ENCODE results near the gene RPS6KC1.

Gene RPS6KC1

GRCh38 chr1:213049232-213049631 lies 1.8 kb upstream of the RPS6KC1 start:
- TF ChIP-seq, protein P1, sequence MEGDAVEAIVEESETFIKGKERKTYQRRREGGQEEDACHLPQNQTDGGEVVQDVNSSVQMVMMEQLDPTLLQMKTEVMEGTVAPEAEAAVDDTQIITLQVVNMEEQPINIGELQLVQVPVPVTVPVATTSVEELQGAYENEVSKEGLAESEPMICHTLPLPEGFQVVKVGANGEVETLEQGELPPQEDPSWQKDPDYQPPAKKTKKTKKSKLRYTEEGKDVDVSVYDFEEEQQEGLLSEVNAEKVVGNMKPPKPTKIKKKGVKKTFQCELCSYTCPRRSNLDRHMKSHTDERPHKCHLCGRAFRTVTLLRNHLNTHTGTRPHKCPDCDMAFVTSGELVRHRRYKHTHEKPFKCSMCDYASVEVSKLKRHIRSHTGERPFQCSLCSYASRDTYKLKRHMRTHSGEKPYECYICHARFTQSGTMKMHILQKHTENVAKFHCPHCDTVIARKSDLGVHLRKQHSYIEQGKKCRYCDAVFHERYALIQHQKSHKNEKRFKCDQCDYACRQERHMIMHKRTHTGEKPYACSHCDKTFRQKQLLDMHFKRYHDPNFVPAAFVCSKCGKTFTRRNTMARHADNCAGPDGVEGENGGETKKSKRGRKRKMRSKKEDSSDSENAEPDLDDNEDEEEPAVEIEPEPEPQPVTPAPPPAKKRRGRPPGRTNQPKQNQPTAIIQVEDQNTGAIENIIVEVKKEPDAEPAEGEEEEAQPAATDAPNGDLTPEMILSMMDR (IDR thresholded peaks at IDR 0.05; ENCODE audit: low read depth, low read length), result no peak
- no peak for DNase-seq (ENCODE audit: extremely low read depth, low read depth)

GRCh38 chr1:213050745-213051126 lies 305 bp upstream of the RPS6KC1 start:
- TF ChIP-seq, protein P1 (IDR thresholded peaks at IDR 0.05; ENCODE audit: low read depth, low read length), result no peak
- no peak for DNase-seq (ENCODE audit: extremely low read depth, low read depth)

DNA sequence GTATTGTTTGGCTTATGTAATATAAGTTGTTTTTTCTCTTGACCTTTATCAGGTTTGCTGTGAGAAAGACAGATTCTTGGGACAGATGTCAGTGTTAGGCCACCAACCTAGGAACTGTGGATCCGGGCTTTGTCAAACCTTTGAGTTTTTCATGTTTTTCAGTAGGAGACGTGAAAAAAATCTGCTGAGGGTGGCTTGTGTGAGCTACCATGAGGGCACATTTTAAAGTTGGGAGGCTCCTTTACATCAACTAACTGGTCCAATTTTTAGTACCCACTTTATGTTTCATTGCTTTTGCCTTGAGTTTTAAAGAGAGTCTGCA lies 801 bp downstream of the RPS6KC1 start:
- no peak for DNase-seq (ENCODE audit: extremely low read depth, low read depth)
- TF ChIP-seq, protein P1 (IDR thresholded peaks at IDR 0.05; ENCODE audit: low read depth, low read length), result no peak

- DNase-seq (ENCODE audit: extremely low read depth, low read depth), result no peak
- TF ChIP-seq, protein P1 (IDR thresholded peaks at IDR 0.05; ENCODE audit: low read depth, low read length), result no peak
Measured at GRCh38 chr1:213053455-213053854, 2.4 kb downstream of the RPS6KC1 start.

DNA sequence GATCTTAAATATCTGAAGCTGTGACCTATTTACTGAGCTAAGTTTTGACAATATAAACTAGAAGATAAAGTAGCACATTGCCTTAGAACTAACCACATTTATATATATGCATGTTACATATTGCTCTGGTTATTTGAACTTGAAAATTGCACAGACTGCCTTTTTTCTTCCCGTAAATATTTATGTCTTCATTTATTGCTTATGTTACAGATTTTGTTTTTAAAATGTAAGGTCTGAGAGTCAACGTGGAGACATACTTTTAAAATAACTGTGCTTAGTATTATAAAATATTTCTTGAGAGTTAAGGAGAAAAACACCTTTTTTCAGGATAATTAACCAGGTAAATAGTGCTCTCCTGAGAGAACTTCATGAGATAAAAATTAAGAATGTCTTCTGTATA lies 3.1 kb downstream of the RPS6KC1 start:
- DNase-seq (ENCODE audit: extremely low read depth, low read depth), result no peak
- TF ChIP-seq, protein P1 (IDR thresholded peaks at IDR 0.05; ENCODE audit: low read depth, low read length), result no peak

DNA sequence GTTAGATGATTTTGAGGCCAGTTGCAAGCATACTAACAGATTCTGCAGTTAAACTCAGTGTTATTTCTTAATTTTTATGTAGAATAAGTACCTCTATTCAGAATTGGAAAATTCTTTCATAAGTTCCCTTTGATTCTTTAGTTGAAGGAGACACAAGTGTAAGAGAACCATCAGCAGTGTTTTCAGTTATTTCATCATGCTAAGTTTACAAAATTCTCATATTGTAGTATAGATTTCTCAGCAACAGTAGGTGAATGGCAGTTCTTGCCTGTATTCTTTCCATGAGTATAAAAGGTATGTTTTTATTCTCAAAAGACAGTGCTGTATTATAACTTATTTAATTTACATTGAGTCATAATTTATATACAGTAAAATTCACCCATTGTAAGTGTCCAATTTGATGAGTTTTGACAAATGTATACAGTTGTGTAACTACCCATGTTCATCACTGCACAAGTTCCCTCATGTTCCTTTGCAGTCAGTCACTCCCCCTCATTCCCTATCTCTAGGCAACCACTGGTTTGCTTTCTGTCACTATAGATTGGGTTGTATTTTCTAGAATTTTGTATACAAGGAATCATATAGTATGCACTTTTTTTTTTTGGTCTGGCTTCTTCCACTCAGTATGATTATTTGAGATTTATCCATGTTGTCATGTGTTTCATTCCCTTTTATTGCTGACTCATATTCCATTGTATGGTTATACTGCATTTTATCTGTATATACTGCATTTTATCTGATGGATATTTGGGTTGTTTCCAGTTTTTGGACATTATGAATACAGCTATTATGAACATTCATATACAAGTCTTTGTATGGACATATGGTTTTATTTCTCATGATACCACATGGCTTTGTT lies 3.9 kb downstream of the RPS6KC1 start:
- no peak for DNase-seq (ENCODE audit: extremely low read depth, low read depth)
- TF ChIP-seq, protein P1 (IDR thresholded peaks at IDR 0.05; ENCODE audit: low read depth, low read length), result no peak

DNA sequence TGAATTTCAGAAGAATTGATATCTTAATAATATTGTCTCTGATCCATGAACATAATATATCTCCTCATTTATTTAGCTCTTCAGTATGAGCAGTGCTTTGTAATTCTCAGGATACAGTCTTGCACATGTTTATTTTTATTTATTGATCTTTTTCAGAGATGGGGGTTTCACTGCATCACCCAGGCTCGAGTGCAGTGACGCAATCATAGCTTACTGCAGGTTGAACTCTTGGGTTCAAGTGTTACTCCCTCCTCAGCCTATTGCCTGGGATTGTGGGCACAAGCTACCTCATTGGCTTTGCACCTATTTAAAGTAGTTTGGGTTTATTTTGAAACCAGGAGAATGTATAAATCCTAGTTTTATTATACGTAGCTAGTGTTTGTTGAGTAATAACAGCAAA lies 4.7 kb downstream of the RPS6KC1 start:
- DNase-seq (ENCODE audit: extremely low read depth, low read depth), result no peak
- TF ChIP-seq, protein P1 (IDR thresholded peaks at IDR 0.05; ENCODE audit: low read depth, low read length), result no peak
